ENCODE data around the gene EXOC3L2.

GRCh38 chr19:45264781-45265317 is 19.6 kb upstream of the EXOC3L2 start:
- TF ChIP-seq POLR2A (IDR thresholded peaks at IDR 0.05; ENCODE audit: low read length) (no peak), GATA1 (IDR thresholded peaks at IDR 0.05; ENCODE audit: low read depth, low read length) (no peak)
